GM19240 (cell line): Measurements from ENCODE around the gene WRAP53.

Source experiments
- DNase-seq: peaks from one replicate; pipeline ENCODE4 v3.0.0; 2011; ENCODE audit warnings: low spot score; ENCODE audit not compliant: insufficient read length

The WRAP53 gene

GRCh38 chr17:7677388-7678067, 10.7 kb upstream of the WRAP53 start:
- DNase-seq: no peak

- no peak for DNase-seq
Observed at GRCh38 chr17:7684851-7685532, 3.3 kb upstream of the WRAP53 start.

- DNase-seq: peak; percentile 77
Observed at GRCh38 chr17:7685533-7686221, 2.6 kb upstream of the WRAP53 start.

GRCh38 chr17:7686222-7687071, 1.8 kb upstream of the WRAP53 start:
- DNase-seq: peak; percentile 50

GRCh38 chr17:7687072-7687907, 987 bp upstream of the WRAP53 start, which contains the start of gene TP53:
Gene TP53 (minus strand): TSS chr17:7687490. CDS start chr17:7676594, 10,896 bp downstream.
- peak; percentile 59 for DNase-seq

- DNase-seq: no peak
Observed at GRCh38 chr17:7688808-7689316, 585 bp downstream of the WRAP53 start.

GRCh38 chr17:7695586-7695985, 7.3 kb downstream of the WRAP53 start:
- DNase-seq: no peak

- no peak for DNase-seq
Observed at GRCh38 chr17:7697828-7698588, 9.7 kb downstream of the WRAP53 start.

GRCh38 chr17:7700510-7700909, 12.2 kb downstream of the WRAP53 start:
- no peak for DNase-seq

GRCh38 chr17:7701681-7702080, 13.4 kb downstream of the WRAP53 start:
- DNase-seq: no peak

GRCh38 chr17:7702776-7703175, 14.5 kb downstream of the WRAP53 start:
- no peak for DNase-seq

- DNase-seq: no peak
Observed at GRCh38 chr17:7703584-7704479, 15.6 kb downstream of the WRAP53 start.

GRCh38 chr17:7704601-7705268, 16.5 kb downstream of the WRAP53 start, which contains the start of gene EFNB3:
Gene EFNB3 (plus strand): TSS chr17:7705202. CDS start chr17:7705599, 397 bp downstream.
- no peak for DNase-seq

GRCh38 chr17:7705269-7706255, 17.3 kb downstream of the WRAP53 start:
- DNase-seq: no peak

GRCh38 chr17:7706631-7707354, 18.5 kb downstream of the WRAP53 start:
- DNase-seq: no peak

GRCh38 chr17:7707446-7707845, 19.2 kb downstream of the WRAP53 start:
- no peak for DNase-seq
